Glutamatergic neuron (in vitro differentiated cells): ENCODE data around the gene SPATA12. TPM values are rescaled to one million over a fixed set of nuclear protein-coding genes. Genes with fewer than 3 reads are reported as not detected.

Experiments
- DNase-seq: peaks from one replicate; pipeline ENCODE4 v3.0.0; 2022
- H3K27ac Mint-ChIP-seq: one replicate; pipeline ENCODE4 v1.8.0; 2020; ENCODE audit warnings: mild to moderate bottlenecking, mixed read lengths, inconsistent platforms; ENCODE audit not compliant: unreplicated experiment
- H3K27me3 Mint-ChIP-seq: one replicate; pipeline ENCODE4 v1.8.0; 2020; ENCODE audit warnings: mild to moderate bottlenecking, moderate library complexity, mixed read lengths, inconsistent platforms; ENCODE audit not compliant: unreplicated experiment
- H3K36me3 Mint-ChIP-seq: one replicate; pipeline ENCODE4 v1.8.0; 2020; ENCODE audit warnings: mild to moderate bottlenecking, mixed read lengths, inconsistent platforms; ENCODE audit not compliant: unreplicated experiment
- H3K4me1 Mint-ChIP-seq: one replicate; pipeline ENCODE4 v1.8.0; 2020; ENCODE audit warnings: mild to moderate bottlenecking, low read depth, mixed read lengths, inconsistent platforms; ENCODE audit not compliant: unreplicated experiment
- H3K4me3 Mint-ChIP-seq: one replicate; pipeline ENCODE4 v1.8.0; 2020; ENCODE audit warnings: mild to moderate bottlenecking, mixed read lengths, inconsistent platforms; ENCODE audit not compliant: unreplicated experiment
- H3K9me3 Mint-ChIP-seq: one replicate; pipeline ENCODE4 v1.8.0; 2020; ENCODE audit warnings: mild to moderate bottlenecking, moderate library complexity, mixed read lengths, inconsistent platforms; ENCODE audit not compliant: unreplicated experiment
- total RNA-seq: library from RNA; stranded (reverse); fragmentation: NEBNext Ultra II Directional; extraction: Animal tissue kit (Norgen Biotek cat#: 25700); gene quantifications from one replicate; pipeline ENCODE4 v1.2.1, GENCODE V29; 2021; ENCODE audit not compliant: unreplicated experiment
- TF ChIP-seq, protein P1 (sequence below): fragments of 200-600 bp; sonication (generic); IDR thresholded peaks from one replicate; pipeline ENCODE4 v1.5.0; 2021; ENCODE audit not compliant: partially characterized antibody, unreplicated experiment

The SPATA12 gene
- total RNA-seq, 1 donor from 2014 or later: not detected

DNA sequence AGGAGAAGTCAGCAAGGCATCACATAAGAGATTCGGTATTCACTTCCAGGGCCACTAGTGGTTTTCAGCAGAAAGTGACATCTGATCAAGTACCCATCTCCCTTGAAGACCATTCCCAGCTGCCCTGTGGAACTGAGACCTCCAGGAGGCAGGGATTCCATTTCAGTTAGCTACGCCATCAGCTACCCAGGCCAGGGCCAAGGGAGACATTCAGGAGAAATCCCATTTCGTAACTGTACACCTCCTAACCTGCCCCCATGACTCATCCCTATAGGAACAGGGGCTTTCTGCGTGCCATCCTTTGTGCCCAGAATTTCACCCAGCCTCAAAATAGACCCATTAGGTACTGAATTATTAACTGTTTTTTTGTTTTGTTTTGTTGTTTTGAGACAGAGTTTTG is 24.7 kb downstream of the SPATA12 start:
- DNase-seq: no peak
- Mint-ChIP-seq H3K27ac (no peak overlapping the region), H3K36me3 (peaks cover 4% of the 10 kb centered on the region), H3K9me3 (no peaks in the 10 kb centered on the region), H3K4me3 (no peak overlapping the region), H3K4me1 (no peaks in the 10 kb centered on the region), H3K27me3 (no peaks in the 10 kb centered on the region)
- TF ChIP-seq, protein P1, sequence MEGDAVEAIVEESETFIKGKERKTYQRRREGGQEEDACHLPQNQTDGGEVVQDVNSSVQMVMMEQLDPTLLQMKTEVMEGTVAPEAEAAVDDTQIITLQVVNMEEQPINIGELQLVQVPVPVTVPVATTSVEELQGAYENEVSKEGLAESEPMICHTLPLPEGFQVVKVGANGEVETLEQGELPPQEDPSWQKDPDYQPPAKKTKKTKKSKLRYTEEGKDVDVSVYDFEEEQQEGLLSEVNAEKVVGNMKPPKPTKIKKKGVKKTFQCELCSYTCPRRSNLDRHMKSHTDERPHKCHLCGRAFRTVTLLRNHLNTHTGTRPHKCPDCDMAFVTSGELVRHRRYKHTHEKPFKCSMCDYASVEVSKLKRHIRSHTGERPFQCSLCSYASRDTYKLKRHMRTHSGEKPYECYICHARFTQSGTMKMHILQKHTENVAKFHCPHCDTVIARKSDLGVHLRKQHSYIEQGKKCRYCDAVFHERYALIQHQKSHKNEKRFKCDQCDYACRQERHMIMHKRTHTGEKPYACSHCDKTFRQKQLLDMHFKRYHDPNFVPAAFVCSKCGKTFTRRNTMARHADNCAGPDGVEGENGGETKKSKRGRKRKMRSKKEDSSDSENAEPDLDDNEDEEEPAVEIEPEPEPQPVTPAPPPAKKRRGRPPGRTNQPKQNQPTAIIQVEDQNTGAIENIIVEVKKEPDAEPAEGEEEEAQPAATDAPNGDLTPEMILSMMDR: no peak

DNA sequence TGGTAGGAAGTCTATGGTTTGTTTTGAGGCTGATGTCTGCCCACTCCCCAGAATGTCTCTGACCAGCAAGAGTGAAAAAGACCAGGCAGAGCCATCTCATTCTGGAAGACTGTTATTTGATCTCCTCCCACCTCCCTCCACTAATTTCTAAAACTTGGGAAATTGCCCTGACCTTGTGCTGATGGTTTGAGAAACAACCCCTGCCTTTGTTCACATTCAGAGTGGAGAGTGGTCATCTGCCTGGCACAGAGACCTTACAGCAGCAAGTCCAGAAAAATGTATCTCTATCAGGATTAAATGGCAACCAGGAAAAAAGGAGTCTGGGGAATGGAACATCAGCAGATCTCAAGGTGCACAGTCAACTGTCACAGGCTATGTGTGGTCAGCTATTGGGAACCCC is 25.7 kb downstream of the SPATA12 start:
- no peak for DNase-seq
- TF ChIP-seq, protein P1: no peak
- Mint-ChIP-seq H3K4me3 (no peak overlapping the region), H3K4me1 (no peaks in the 10 kb centered on the region), H3K36me3 (peaks cover 4% of the 10 kb centered on the region), H3K27me3 (no peaks in the 10 kb centered on the region), H3K27ac (no peak overlapping the region), H3K9me3 (no peaks in the 10 kb centered on the region)

DNA sequence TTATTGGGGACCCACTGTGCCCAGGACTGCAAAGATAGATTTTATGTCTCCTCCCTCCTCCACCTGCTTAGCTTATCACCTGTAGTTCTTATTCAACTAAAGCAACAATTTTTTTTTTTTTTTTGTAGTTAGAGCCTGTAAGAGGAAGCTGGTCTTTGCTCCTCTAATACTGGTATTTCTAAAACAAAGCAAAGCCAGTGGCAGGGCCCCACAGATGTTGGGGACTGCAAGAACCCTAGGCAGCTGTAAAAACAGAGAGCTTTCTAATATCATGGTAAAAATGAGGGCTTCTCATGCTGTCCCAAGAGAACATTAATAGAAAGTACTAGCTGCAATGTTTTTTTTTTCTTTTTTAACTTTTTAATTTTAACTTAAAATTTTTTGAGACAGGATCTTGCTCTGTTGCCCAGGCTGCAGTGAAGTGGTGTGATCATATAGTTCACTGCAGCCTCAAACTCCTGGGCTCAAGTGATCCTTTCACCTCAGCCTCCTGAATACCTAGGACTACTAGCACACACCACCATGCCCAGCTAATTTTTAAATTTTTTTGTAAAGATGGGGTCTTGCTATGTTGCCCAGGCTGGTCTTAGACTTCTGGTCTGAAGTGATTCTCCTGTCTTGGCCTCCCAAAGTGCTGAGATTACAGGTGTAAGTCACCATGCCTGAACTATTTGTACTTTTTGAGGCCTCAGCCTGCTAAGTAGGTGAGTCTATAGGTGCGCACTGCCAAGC is 27.1 kb downstream of the SPATA12 start:
- TF ChIP-seq, protein P1: no peak
- H3K4me3 Mint-ChIP-seq: no peak overlapping the region
- peaks cover 4% of the 10 kb centered on the region for H3K36me3 Mint-ChIP-seq
- no peak overlapping the region for H3K27ac Mint-ChIP-seq
- DNase-seq: no peak
- H3K4me1 Mint-ChIP-seq: no peaks in the 10 kb centered on the region
- no peaks in the 10 kb centered on the region for H3K9me3 Mint-ChIP-seq
- H3K27me3 Mint-ChIP-seq: no peaks in the 10 kb centered on the region

DNA sequence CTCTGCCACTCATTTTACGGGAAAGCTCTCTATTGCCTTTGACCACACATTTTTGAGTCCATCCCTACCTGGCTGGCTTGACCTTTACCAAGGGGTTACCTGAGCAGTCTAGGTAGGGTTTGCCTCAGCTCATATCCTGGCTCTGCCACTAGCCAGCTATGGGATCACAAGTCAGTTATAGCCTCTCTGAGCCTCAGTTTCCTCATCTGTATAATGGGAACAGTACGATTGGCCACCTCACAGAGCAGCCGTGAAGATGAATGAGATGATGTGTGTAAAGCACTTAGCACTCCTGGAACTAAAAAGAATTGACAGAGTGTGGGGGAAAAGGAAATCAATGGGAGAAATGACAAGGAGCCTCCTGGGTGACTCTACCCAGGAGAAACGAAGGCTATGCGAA is 28.0 kb downstream of the SPATA12 start:
- no peak for DNase-seq
- Mint-ChIP-seq H3K36me3 (peaks cover 4% of the 10 kb centered on the region), H3K27me3 (no peaks in the 10 kb centered on the region), H3K27ac (no peak overlapping the region), H3K4me3 (no peak overlapping the region), H3K9me3 (no peaks in the 10 kb centered on the region), H3K4me1 (no peaks in the 10 kb centered on the region)
- TF ChIP-seq, protein P1: no peak

DNA sequence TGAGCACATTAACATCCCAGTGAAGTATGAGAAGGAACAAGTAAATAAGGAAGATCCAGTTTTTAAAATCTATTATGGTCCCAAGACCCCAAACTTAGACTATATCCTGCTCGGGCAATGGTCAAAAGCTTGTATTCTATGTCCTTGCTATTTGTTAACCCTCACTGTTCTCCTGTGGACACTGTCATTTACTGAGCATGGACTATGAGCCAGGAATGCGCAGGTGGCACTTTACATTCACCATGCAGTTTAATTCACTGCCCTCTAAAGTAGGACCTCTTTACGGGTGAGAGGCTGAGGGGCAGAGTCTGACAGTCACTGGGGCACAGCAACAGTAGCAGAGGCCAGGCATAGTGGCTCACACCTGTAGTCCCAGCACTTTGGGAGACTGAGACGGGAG is 28.6 kb downstream of the SPATA12 start:
- Mint-ChIP-seq H3K4me1 (peaks cover 2% of the 10 kb centered on the region), H3K27ac (no peak overlapping the region), H3K9me3 (no peaks in the 10 kb centered on the region), H3K27me3 (no peaks in the 10 kb centered on the region), H3K36me3 (peaks cover 4% of the 10 kb centered on the region), H3K4me3 (no peak overlapping the region)
- no peak for DNase-seq
- TF ChIP-seq, protein P1: no peak
